H9 (cell line): ENCODE measurements around the gene FETUB. TPM values are rescaled to one million over a fixed set of nuclear protein-coding genes. Genes with fewer than 3 reads are reported as not detected.

Experiments
- DNase-seq: peaks from one replicate; pipeline ENCODE4 v3.0.0-alpha.2; 2017
- H2AFZ ChIP-seq: one replicate; pipeline ENCODE4 v1.6.1; 2013; ENCODE audit warnings: mild to moderate bottlenecking, low read length, control low read depth, moderate library complexity
- H2AK5ac ChIP-seq: 2 replicates; pipeline ENCODE4 v1.6.1; 2013; ENCODE audit warnings: low read length, control low read depth, mixed read lengths; ENCODE audit not compliant: insufficient read length
- H2BK120ac ChIP-seq: one replicate; pipeline ENCODE4 v1.6.1; 2013; ENCODE audit warnings: low read depth, mild to moderate bottlenecking, low read length, control low read depth, inconsistent platforms; ENCODE audit not compliant: poor library complexity, severe bottlenecking
- H2BK12ac ChIP-seq: 2 replicates; pipeline ENCODE4 v1.6.1; 2013; ENCODE audit warnings: low read length, control low read depth, mixed read lengths, low read depth; ENCODE audit not compliant: insufficient read length
- H2BK15ac ChIP-seq: 2 replicates; pipeline ENCODE4 v1.6.1; 2013; ENCODE audit warnings: low read depth, low read length, control low read depth
- H2BK20ac ChIP-seq: one replicate; pipeline ENCODE4 v1.6.1; 2013; ENCODE audit warnings: low read depth, mild to moderate bottlenecking, low read length, control low read depth, inconsistent platforms; ENCODE audit not compliant: poor library complexity, severe bottlenecking
- H2BK5ac ChIP-seq: 2 replicates; pipeline ENCODE4 v1.6.1; 2013; ENCODE audit warnings: low read length, control low read depth, mixed read lengths; ENCODE audit not compliant: insufficient read length
- H3K14ac ChIP-seq: 2 replicates; pipeline ENCODE4 v1.6.1; 2013; ENCODE audit warnings: low read length, control low read depth; ENCODE audit not compliant: insufficient read depth
- H3K18ac ChIP-seq: 2 replicates; pipeline ENCODE4 v1.6.1; 2013; ENCODE audit warnings: low read depth, mild to moderate bottlenecking, mixed read lengths, low read length, control low read depth; ENCODE audit not compliant: insufficient read length
- H3K23ac ChIP-seq: 2 replicates; pipeline ENCODE4 v1.6.1; 2013; ENCODE audit warnings: low read length, control low read depth, mixed read lengths, low read depth; ENCODE audit not compliant: insufficient read length
- H3K23me2 ChIP-seq: 2 replicates; pipeline ENCODE4 v1.6.1; 2013; ENCODE audit warnings: low read depth, mild to moderate bottlenecking, mixed read lengths, low read length, control low read depth; ENCODE audit not compliant: insufficient read length, poor library complexity, severe bottlenecking
- H3K27ac ChIP-seq: 2 replicates; pipeline ENCODE4 v1.5.1; 2013; ENCODE audit warnings: low read length, control low read depth, mixed read lengths, low read depth; ENCODE audit not compliant: insufficient read length
- H3K27me3 ChIP-seq: 2 replicates; pipeline ENCODE4 v1.6.1; 2013; ENCODE audit warnings: low read length, control low read depth, inconsistent platforms; ENCODE audit not compliant: insufficient read depth
- H3K4ac ChIP-seq: 2 replicates; pipeline ENCODE4 v1.6.1; 2013; ENCODE audit warnings: low read depth, mild to moderate bottlenecking, control low read depth, inconsistent platforms, low read length, moderate library complexity
- H3K4me1 ChIP-seq: 2 replicates; pipeline ENCODE4 v1.6.1; 2013; ENCODE audit warnings: low read length, control low read depth, inconsistent platforms; ENCODE audit not compliant: insufficient read depth
- H3K4me2 ChIP-seq: 2 replicates; pipeline ENCODE4 v1.6.1; 2013; ENCODE audit warnings: low read length, control low read depth, mixed read lengths; ENCODE audit not compliant: insufficient read length, insufficient read depth
- H3K56ac ChIP-seq: 2 replicates; pipeline ENCODE4 v1.6.1; 2013; ENCODE audit warnings: low read depth, mild to moderate bottlenecking, mixed read lengths, low read length, control low read depth; ENCODE audit not compliant: insufficient read length
- H3K79me1 ChIP-seq: 2 replicates; pipeline ENCODE4 v1.6.1; 2013; ENCODE audit warnings: low read depth, mild to moderate bottlenecking, moderate library complexity, low read length, control low read depth, inconsistent platforms; ENCODE audit not compliant: insufficient read depth, poor library complexity, severe bottlenecking
- H3K79me2 ChIP-seq: 2 replicates; pipeline ENCODE4 v1.6.1; 2013; ENCODE audit warnings: low read length, control low read depth, inconsistent platforms; ENCODE audit not compliant: insufficient read depth
- H3K9ac ChIP-seq: 2 replicates; pipeline ENCODE4 v1.6.1; 2013; ENCODE audit warnings: low read length, control low read depth, mixed read lengths; ENCODE audit not compliant: insufficient read length; ENCODE audit errors: extremely low read depth
- H3K9me3 ChIP-seq: one replicate; pipeline ENCODE4 v1.6.1; 2013; ENCODE audit warnings: low read depth, low read length, inconsistent platforms; ENCODE audit not compliant: control insufficient read depth
- H3T11ph ChIP-seq: one replicate; pipeline ENCODE4 v1.6.1; 2013; ENCODE audit warnings: mild to moderate bottlenecking, low read length, control low read depth, inconsistent platforms
- H4K20me1 ChIP-seq: one replicate; pipeline ENCODE4 v1.6.1; 2013; ENCODE audit not compliant: control insufficient read depth, insufficient read length, insufficient read depth
- H4K5ac ChIP-seq: 2 replicates; pipeline ENCODE4 v1.6.1; 2013; ENCODE audit warnings: low read depth, mild to moderate bottlenecking, mixed read lengths, low read length, control low read depth; ENCODE audit not compliant: insufficient read length
- H4K8ac ChIP-seq: replicated peaks from 2 replicates; pipeline ENCODE4 v1.6.1; 2013; ENCODE audit warnings: low read length, control low read depth, mixed read lengths, low read depth; ENCODE audit not compliant: insufficient read length
- H4K91ac ChIP-seq: 2 replicates; pipeline ENCODE4 v1.6.1; 2013; ENCODE audit warnings: low read depth, mild to moderate bottlenecking, moderate library complexity, mixed read lengths, low read length, control low read depth; ENCODE audit not compliant: insufficient read length
- H3K27ac Mint-ChIP-seq, 3 experiments: 2 replicates in 2 of 3; 3 replicates in 1 of 3; pipeline ENCODE4 v1.8.0; 2020 to 2021; ENCODE audit warnings: mixed read lengths in 3 of 3, mild to moderate bottlenecking in 1 of 3, moderate library complexity in 1 of 3
- H3K27me3 Mint-ChIP-seq: 2 replicates; pipeline ENCODE4 v1.8.0; 2021; ENCODE audit warnings: low read depth, mild to moderate bottlenecking, moderate library complexity, mixed read lengths
- H3K36me3 Mint-ChIP-seq, 3 experiments: 2 replicates in 2 of 3; 3 replicates in 1 of 3; pipeline ENCODE4 v1.8.0; 2020 to 2021; ENCODE audit warnings: low read depth in 3 of 3, mixed read lengths in 3 of 3; ENCODE audit not compliant: insufficient read depth in 1 of 3
- H3K4me1 Mint-ChIP-seq, 2 experiments: 2 replicates each; pipeline ENCODE4 v1.8.0; 2020; ENCODE audit warnings: mixed read lengths in 2 of 2
- H3K4me3 Mint-ChIP-seq, 2 experiments: 2 replicates in 1 of 2; 3 replicates in 1 of 2; pipeline ENCODE4 v1.8.0; 2020 to 2021; ENCODE audit warnings: mild to moderate bottlenecking in 2 of 2, mixed read lengths in 2 of 2, moderate library complexity in 1 of 2
- H3K9me3 Mint-ChIP-seq, 2 experiments: 2 replicates in 1 of 2; 3 replicates in 1 of 2; pipeline ENCODE4 v1.8.0; 2020; ENCODE audit warnings: mild to moderate bottlenecking in 2 of 2, mixed read lengths in 2 of 2, moderate library complexity in 1 of 2
- CTCF ChIP-seq: fragments of 200-600 bp; sonication (generic); conservative IDR thresholded peaks from 3 replicates; pipeline ENCODE4 v1.8.0; 2021; ENCODE audit warnings: antibody characterized with exemption, mild to moderate bottlenecking
- whole genome bisulfite sequencing: extraction: QIAGEN DNeasy Blood & Tissue Kit; methylation state at CpG from one replicate; pipeline ENCODE4 v1.1.7; 2013; ENCODE audit warnings: missing lambda C conversion rate, low lambda C conversion rate, mixed read lengths; ENCODE audit not compliant: insufficient read length; ENCODE audit errors: extremely low coverage; 5-methylcytosine and 5-hydroxymethylcytosine counted together
- total RNA-seq: library from RNA; stranded (reverse); gene quantifications from 2 replicates; pipeline ENCODE4 v1.2.1, GENCODE V29; 2021

The FETUB gene
- total RNA-seq, 1 experiment from 2014 or later, result not detected

- Mint-ChIP-seq H3K36me3 (no peaks in the 10 kb centered on the region), H3K27me3 (peaks cover 2% of the 10 kb centered on the region; the same call in 1 of the 2 replicates), H3K27ac (peak overlapping the region in 1 of 3 experiments; percentile 76; a peak in 3 of 7 replicates), H3K4me3 (no peak overlapping the region; a peak in 1 of 5 replicates), H3K4me1 (peaks cover 20 to 26% of the 10 kb centered on the region in 2 experiments), H3K9me3 (no peaks in the 10 kb centered on the region)
- no peak overlapping the region for H3K23ac ChIP-seq
- no peak overlapping the region for H3K14ac ChIP-seq
- no CpG with 5 or more reads among the region's 9 CpGs for WGBS
- no peak overlapping the region for H3T11ph ChIP-seq
- H3K23me2 ChIP-seq, result no peaks in the 10 kb centered on the region
- no peaks in the 10 kb centered on the region for H3K27me3 ChIP-seq
- H2AFZ ChIP-seq, result no peak overlapping the region
- peaks cover 7% of the 10 kb centered on the region; the same call in 1 of the 2 replicates for H3K4me1 ChIP-seq
- TF ChIP-seq CTCF, result no peak
- H3K56ac ChIP-seq, result no peak overlapping the region
- DNase-seq, result peak; percentile 62
- H2BK15ac ChIP-seq, result no peak overlapping the region
- no peak overlapping the region for H3K27ac ChIP-seq
- no peak overlapping the region for H4K8ac ChIP-seq
- H3K18ac ChIP-seq, result no peak overlapping the region
- H2BK120ac ChIP-seq, result no peak overlapping the region
- H2BK5ac ChIP-seq, result no peak overlapping the region
- no peak overlapping the region for H3K4me2 ChIP-seq
- no peaks in the 10 kb centered on the region for H3K9me3 ChIP-seq
- no peaks in the 10 kb centered on the region for H4K20me1 ChIP-seq
- H2BK20ac ChIP-seq, result no peak overlapping the region
- H3K79me1 ChIP-seq, result no peaks in the 10 kb centered on the region
- no peak overlapping the region for H2BK12ac ChIP-seq
- H4K5ac ChIP-seq, result no peak overlapping the region
- no peaks in the 10 kb centered on the region for H3K79me2 ChIP-seq
- no peak overlapping the region for H3K9ac ChIP-seq
- H3K4ac ChIP-seq, result no peak overlapping the region
- H2AK5ac ChIP-seq, result no peak overlapping the region
- no peak overlapping the region for H4K91ac ChIP-seq
Measured at GRCh38 chr3:186640473-186640818, 247 bp downstream of the FETUB start.
